GM18498 (cell line): Measurements from ENCODE around the gene NCOA3.
"Not testable (repeated sequence)": the region's sequence is repeated elsewhere in the genome, so short reads cannot be mapped to it uniquely, and the experiment has no call there.

ENCODE experiments used
- ATAC-seq: cut with Tn5 transposase; IDR thresholded peaks from one replicate; pipeline ENCODE4 v1.9.1; 2021; ENCODE audit warnings: mild to moderate bottlenecking, moderate library complexity; ENCODE audit not compliant: unreplicated experiment

NCOA3 gene

DNA sequence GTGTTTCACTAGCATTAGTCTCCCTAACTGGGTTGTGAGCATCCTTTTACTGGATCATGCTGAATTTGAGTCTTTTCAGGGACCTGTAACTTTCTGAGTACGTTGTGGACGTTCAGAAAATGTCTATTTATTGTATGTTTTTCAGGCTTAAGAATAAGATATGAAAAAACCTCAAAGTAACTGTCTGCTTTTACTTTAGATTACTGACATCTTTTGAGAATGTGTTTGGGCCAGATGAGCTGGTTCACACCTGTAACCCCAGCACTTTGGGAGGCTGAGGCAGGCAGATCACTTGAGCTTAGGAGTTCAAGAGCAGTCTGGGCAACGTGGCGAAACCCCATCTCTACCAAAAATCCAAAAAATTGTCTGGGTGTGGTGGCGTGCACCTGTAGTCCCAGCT lies 32.7 kb downstream of the NCOA3 start:
- ATAC-seq: no peak

DNA sequence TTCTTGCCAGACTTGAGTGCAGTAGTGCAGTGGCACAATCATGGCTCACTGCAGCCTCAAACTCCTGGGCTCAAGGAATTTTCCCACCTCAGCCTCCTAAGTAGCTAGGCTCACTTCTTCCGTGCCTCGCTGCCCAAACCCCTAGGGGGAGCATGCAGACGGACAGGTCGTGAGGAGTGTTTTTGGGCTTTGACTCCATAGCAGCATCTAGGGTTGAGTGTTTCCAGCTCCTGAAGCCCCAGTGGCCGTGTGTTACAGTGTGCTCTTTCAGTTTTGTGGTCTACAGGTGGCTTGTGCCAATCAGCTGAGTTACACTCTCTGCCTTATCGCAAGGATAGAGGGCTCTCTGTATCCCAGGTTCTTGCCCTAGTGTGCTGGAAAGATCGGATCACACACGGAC lies 33.4 kb downstream of the NCOA3 start:
- ATAC-seq: no peak

DNA sequence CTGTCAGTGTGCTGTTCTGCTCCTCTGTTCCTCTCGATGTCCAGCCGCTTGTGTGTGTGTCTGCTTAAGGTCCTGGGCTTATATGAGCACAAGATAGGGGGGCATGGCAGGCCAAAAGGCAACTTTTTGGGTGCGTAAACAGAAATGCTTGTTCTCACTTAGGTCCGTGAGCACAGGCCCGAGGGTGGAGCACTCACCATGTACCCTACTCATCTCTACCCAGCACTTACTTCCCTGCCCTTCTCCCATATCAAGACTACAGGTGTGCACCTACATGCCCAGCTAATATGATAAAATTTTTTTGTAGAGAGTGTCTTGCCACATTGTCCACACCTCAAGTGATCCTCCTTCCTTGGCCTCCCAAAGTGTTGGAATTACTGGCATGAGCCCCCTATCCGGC lies 34.3 kb downstream of the NCOA3 start:
- ATAC-seq: no peak

DNA sequence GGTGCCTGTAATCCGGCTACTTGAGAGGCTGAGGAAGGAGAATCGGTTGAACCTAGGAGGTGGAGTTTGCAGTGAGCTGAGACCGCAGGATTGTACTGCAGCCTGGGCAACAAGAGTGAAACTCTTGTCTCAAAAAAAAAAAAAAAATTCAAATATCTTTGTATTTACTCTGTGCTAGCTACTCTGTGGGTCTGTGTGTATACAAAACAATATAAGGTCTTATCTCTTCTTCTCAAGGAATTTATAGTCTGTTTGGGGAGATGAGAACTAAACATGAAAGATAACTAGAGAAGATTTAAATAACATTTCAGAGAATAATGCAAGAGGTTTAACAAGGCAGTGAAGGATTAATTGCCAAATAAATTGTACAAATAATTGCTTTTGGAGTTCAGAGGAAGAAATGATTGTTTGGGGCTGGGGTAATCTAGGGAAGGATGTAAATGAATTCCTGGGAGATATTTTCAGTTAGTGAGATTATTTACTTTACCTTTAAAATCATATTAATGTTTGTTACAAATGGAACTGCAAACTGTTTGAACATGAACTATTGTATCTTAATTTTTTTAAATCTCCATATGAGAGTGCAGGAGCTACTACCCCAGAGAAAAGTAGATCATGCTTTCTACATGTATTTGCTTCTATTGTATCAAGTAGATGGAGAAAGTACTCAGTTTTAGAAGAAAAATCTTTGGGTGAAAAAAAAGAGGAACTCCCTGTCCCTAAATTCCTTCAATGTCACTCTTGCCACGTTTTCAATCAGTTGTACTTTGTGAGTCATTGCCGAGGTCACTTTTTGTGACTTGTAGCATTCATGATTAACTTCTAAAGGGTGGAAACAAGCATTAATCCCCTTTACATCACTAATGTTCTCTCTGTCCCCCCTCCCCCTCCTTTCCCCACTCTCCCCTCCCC lies 39.0 kb downstream of the NCOA3 start:
- no peak for ATAC-seq

DNA sequence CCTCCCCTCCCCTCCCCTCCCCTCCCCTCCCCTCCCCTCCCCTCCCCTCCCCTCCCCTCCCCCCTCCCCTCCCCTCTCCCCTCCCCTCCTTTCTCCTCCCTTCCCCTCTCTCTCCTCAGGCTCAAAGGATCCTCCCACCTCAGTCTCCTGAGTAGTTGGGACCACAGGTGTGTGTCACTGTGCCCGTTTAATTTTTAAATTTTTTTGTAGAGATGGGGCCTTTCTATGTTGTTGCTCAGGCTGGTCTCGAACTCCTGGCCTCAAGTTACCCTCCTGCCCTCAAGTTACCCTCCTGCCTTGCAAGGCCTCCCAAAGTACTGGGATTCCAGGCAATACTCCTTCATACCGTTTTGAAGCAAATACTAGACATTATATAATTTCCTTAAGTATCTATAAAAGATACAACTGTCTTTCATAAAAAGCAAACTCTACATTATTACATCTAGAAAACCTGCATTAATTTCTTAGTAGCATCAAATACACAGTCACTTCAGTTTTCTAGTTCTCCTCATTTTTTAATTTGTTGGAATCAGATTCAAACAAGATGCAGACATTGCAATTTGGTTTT lies 39.8 kb downstream of the NCOA3 start:
- no peak for ATAC-seq

DNA sequence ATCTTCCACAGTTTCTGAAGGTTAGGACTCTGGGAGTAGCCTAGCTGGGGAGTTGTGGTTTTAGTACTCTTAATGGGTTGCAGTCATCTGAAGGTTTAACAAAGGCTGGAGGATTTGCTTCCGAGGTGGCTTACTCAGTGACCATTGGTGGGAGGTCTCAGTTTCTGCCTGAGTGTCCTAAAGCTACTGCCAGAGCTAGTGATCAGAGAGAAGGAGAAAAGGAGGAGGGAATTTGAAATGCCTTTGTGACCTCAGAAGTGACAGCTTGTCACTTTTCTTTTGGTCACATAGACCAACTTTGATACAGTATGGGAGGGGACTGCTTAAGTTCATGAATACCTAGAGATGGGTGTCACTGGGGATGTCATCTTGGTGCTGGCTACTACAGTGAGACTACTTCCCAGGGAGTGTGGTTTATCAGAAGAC lies 41.3 kb downstream of the NCOA3 start:
- ATAC-seq: no peak

DNA sequence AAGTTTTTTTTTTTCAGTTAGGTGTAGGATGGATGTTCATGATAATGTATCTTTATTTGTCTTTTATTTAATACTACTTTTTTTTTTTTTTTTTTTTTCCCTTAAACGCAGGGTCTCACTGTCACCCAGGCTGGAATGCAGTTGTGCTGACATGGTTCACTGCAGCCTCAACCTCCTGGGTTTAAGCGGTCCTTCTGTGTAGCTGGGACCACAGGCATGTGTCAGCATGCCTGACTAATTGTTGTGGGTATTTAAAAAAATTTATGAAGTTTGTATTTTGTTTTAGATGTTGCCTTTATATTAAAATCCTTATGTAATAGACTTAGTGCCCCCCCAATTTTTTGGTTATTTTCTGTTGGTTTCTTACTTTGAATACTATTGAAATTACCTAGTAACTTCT lies 42.6 kb downstream of the NCOA3 start:
- ATAC-seq: no peak

DNA sequence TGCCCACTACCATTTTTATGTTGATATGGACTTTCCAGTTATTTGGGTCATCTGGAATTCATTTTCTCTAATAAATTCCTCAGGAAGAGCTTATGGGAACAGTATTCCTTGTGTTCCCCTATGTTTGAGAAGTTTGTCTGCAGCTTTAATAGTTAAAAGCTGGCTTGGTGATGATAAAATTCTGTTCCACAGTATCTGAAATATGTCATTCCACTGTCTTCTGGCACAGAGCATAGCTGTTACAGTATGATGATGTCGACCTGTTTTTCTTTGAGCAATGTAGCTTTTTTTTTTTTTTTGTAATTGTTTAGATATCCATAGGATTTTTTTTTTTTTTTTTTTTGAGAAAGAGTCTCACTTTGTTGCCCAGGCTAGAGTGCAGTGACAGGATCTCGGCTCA lies 43.2 kb downstream of the NCOA3 start:
- no peak for ATAC-seq

DNA sequence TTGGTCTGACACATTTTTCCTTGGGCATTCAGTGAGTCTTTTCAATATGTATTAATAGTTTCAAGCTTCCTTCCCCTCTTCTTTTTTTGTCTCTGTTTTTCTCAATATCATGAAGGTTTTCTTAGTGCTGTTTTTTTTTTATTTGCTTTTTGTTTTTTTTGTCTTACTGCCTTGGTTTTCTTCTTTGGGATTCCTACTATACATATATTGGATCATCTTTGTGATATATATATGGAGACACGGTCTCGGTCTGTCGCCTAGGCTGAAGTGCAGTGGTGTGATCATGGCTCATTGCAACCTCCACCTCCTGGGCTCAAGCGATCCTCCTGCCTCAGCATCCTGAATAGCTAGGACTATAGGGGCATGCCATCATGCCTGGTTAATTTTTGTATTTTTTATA lies 43.8 kb downstream of the NCOA3 start:
- no peak for ATAC-seq

DNA sequence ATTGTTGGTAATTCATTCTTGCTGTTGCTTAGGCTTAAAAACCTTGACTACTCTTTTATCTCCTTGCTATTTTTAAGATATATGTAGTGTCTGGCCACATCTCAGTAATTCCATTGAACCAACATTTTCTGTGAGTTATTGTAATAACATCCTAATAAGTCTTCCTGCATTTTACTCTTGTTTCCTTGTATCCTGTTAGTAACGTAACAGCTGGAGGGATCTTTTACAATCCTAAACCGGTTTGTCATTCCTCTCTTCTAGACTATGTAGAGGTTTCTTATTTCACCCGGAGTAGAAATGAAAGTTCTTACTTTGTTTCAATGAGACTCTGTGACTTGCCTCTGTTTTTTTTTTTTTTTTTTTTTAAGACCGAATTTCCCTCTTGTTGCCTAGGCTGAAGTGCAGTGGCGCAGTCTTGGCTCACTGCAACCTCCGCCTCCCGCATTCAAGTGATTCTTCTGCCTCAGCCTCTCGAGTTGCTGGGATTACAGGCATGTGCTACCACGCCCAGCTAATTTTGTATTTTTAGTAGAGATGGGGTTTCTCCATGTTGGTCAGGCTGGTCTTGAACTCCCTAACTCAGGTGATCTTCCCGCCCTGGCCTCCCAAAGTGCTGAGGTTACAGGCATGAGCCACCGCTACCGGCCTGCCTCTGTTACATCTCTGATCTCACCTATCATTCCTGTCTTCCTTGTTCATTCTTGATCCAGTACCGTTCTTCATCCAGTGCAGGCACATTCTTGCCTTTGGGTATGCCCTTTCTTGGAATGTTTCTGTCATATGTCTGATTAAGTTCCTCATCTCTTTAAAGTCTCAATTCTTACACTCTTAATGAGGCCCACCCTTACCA lies 44.7 kb downstream of the NCOA3 start:
- ATAC-seq: no peak

DNA sequence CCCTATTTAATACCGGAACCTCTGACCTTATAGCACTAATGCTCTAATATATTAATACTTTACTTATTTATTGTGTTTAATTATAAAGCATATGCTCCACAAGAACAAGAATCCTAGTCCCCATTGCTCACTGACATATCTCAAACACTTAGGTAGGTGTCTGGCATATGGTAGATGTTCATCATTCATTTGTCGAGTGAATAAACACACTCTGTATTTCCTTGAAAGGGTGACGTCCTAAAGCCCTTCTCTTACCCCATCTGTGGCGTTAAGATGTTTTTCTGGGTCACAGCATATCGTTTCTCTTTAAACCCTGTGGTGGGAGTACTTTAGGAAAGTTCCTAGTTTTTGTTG lies 45.3 kb downstream of the NCOA3 start:
- ATAC-seq: no peak

DNA sequence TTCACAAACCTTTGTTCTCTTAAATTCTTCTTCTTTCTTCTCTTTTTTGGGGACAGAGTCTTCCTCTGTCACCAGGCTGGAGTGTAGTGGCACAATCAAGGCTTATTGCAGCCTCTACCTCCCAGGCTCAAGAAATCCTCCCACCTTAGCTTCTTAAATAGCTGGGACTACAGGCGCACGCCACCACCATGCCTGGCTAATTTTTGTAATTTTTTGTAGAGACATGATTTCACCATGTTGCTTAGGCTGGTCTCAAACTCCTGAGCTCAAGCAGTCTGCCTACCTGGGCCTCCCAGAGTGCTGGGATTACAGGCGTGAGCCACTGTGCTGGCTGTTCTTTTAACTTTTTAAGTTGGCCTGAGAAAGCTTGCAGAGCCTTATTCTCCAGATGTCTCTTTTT lies 48.0 kb downstream of the NCOA3 start:
- ATAC-seq: no peak

DNA sequence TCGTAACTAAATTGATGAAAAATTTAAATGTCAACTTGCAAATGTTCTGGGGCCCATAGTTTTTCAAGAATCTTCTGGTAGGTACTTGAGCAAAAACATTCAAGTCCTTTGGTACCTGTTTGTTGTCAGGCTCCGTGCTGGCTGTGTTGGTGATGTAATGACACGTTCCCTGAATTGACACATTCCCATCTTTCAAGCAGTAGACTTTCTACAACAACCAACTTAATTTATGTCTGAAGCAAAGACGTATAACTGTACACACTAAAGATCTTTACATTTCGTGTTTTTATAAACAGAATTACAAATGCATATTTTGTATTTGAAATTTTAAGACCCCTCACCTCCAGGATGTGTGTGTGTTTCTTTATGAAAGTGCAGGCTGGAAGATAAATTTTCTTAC lies 49.5 kb downstream of the NCOA3 start:
- no peak for ATAC-seq

DNA sequence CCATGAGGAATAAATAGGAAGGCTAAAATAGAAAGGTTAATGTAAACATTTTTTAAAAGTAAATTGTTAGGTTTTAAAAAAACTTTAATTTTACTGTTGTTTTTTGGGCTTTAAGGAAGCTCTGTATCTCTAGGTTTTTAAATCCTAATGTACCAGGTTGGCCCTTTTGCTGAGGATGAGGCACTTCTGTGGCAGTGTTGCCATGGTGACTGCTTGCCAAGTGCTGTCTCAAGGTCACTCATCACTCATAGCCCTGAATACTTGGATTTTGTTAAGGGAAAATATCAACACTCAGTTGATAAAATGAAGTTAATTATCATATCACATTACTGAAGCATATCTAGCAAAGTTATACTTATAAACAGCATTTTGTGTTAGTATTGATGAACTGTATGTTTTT lies 50.2 kb downstream of the NCOA3 start:
- ATAC-seq: no peak

DNA sequence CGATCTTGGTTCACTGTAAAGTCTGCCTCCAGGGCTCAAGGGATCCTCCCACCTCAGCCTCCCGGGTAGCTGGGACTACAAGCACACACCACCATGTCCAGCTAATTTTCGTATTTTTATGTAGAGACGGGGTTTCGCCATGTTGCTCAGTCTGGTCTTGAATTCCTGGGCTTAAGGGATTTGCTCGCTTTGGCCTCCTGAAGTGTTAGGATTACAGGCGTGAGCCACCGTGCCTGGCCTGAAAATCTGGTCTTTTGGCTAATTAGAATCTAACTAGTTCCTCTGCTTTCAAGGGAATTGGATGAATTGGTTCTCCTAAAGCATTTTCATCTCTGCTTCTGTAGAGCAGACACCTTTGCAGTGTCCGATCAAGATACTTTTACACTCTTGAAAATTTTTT lies 51.3 kb downstream of the NCOA3 start:
- no peak for ATAC-seq

DNA sequence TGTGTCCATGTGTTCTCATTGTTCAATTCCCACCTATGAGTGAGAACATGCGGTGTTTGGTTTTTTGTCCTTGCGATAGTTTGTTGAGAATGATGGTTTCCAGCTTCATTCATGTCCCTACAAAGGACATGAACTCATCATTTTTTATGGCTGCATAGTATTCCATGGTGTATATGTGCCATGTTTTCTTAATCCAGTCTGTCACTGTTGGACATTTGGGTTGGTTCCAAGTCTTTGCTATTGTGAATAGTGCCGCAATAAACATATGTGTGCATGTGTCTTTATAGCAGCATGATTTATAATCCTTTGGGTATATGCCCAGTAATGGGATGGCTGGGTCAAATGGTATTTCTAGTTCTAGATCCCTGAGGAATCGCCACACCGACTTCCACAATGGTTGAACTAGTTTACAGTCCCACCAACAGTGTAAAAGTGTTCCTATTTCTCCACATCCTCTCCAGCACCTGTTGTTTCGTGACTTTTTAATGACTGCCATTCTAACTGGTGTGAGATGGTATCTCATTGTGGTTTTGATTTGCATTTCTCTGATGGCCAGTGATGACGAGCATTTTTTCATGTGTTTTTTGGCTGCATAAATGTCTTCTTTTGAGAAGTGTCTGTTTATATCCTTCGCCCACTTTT lies 52.0 kb downstream of the NCOA3 start:
- not testable (repeated sequence) for ATAC-seq

DNA sequence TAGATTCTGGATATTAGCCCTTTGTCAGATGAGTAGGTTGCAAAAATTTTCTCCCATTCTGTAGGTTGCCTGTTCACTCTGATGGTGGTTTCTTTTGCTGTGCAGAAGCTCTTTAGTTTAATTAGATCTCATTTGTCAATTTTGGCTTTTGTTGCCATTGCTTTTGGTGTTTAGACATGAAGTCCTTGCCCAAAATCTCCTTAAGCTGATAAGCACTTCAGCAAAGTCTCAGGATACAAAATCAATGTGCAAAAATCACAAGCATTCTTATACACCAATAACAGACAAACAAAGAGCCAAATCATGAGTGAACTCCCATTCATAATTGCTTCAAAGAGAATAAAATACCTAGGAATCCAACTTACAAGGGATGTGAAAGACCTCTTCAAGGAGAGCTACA lies 52.6 kb downstream of the NCOA3 start:
- ATAC-seq: not testable (repeated sequence)

DNA sequence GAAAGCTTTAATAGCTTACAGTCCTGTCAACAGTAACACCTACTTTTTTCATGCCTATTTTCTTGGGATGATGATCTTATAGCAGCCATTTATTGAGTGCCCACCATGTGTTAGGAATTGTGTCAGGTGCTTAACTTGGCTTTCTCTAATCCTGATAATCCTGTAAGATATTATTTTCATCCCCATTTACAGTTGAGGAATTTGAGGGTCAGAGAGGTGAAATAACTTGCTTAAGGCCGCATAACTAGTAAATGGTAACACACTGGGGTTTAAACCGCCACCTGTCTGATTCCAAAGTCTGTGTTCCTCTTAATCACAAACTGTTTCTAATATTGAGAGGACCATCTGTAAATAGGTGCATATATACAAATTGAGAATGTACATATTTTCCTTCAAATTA lies 55.5 kb downstream of the NCOA3 start:
- ATAC-seq: no peak

DNA sequence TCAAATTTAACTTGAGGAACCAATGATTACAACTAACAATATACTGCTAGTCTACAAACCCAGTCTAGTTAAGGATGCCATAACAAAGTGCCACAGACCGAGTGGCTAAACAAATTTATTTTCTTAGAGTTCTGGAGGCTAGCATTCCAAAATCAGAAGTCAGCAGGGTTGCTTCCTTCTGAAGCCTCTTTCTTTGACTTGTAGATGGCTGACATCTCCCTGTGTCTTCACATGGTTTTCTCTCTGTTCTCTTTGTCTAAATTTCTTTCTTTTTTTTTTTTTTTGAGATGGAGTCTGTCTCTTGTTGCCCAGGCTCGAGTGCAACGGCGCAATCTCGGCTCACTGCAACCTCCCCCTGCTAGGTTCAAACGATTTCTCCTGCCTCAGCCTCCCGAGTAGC lies 56.1 kb downstream of the NCOA3 start:
- no peak for ATAC-seq

DNA sequence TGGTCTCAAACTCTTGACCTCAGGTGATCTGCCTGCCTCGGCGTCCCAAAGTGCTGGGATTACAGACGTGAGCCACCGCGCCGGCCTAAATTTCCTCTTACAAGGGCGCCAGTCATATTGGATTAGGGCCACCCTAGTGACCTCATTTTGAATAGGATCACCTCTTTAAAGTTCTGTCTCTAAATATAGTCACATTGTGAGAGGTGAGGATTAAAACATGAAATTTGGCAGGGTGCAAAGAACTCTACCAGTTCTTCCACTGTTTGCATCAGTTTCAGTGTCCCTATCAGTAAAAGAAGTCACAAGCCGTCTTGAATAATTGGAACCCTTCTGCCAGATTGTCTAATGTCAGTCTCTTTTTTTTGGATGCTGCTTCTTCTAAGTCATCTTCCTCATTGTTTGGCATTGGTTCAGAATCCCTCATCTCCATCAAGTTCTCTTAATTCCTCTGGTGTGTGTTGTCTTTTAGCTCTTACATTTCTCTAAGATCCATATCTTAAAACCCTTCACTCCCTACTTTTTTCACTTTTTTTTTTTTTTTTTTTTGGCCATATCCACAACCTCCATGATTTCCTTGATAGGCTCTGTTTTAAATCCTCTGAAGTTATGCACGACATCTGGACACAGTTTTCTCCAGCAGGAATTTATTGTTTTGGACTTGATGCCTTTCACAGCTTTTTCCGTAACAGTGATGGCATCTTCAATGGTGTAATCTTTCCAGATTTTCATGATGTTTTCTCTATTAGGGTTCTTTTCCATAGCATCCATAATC lies 56.8 kb downstream of the NCOA3 start:
- ATAC-seq: no peak

DNA sequence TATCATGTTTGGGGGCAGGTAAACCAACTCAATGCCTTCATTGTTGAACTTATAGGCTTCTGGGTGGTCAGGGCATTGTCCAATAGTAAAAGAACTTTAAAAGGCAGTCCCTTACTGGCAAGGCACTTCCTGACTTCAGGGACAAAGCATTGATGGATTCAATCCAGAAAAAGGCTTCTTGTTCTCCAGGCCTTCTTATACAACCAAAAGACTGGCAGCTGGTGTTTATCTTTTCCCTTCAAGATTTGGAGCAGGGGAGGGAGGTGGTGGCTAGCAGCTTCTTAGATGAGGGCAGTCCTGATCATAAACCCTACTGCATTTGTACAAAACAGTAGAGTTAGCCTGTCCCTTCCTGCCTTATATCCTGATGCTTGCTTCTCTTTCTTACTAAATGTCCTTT lies 57.5 kb downstream of the NCOA3 start:
- no peak for ATAC-seq
